Activated CD8-positive, alpha-beta memory T cell treated with anti-CD3 and anti-CD28 coated beads for 36 hours (primary cell): ENCODE data around the gene KRTAP4-2. TPM values are rescaled to one million over a fixed set of nuclear protein-coding genes. Genes with fewer than 3 reads are reported as not detected.
"Not testable (repeated sequence)": the region's sequence is repeated elsewhere in the genome, so short reads cannot be mapped to it uniquely, and the experiment has no call there.

Experiments used
- CTCF ChIA-PET: fragments of 350-600 bp; sonication (Branson Sonifier 250); formaldehyde crosslinking; loops from one replicate; lab custom pipeline; 2021; ENCODE audit warnings: antibody characterized with exemption; lab: Charles Lee
- POLR2A ChIA-PET: fragments of 350-600 bp; sonication (Branson Sonifier 250); formaldehyde crosslinking; loops from one replicate; lab custom pipeline; 2021; ENCODE audit warnings: antibody characterized with exemption; lab: Charles Lee
- total RNA-seq, 2 experiments: library from RNA; stranded (reverse); gene quantifications; one replicate each; pipeline ENCODE4 v1.2.3, GENCODE V29; 2021

KRTAP4-2 gene
- not detected for total RNA-seq

DNA sequence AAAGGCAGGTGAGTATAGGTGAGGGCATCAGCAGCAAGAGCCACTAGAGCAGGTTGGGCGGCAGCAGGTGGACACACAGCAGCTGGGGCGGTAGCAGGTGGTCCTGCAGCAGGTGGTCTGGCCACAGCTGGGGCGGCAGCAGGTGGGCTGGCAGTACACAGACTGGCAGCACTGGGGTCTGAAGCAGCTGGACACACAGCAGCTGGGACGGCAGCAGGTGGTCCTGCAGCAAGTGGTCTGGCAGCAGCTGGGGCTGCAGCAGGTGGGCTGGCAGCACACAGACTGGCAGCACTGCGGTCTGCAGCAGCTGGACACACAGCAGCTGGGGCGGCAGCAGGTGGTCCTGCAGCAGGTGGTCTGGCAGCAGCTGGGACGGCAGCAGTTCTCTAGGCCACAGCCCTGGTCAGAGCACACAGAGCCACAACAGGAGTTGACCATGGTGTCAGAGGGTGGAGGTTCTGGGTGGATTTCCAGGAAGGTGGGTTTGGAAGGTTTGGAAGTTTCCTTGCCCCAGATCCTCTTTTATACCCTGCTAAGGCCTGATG, at the start of gene KRTAP4-2:
TSS of gene KRTAP4-2 (minus strand) at position 495 of the 545 bp plus-strand sequence. CDS start at position 438, 57 bp downstream.
- ChIA-PET CTCF (no interaction called here), POLR2A (no interaction called here)

- POLR2A ChIA-PET, CTCF ChIA-PET: not testable (repeated sequence)
Measured at GRCh38 chr17:41226598-41227095, 48.6 kb upstream of the KRTAP4-2 start, which contains the start of gene KRTAP9-2. Gene KRTAP9-2 (plus strand): TSS chr17:41226648. CDS start chr17:41226655, 7 bp downstream.

DNA sequence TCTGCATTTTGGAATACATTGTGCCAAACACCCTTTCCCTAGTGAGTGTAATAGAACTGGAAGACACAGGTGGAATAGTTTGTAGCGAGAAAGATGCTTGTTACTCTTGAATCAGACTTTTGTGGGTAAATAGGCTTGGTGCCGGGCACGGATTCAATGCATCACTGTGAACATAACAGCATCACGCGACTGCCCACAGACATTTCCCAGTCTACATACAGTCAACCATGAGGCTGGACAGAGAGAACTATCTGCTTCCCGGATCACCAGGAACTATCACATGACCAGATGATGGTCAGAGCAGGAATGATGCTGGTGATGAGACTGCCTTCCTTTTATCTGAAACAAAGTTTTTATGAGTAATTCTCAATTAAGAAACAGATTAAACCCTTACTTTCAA, 48.0 kb upstream of the KRTAP4-2 start:
- CTCF ChIA-PET, result no interaction called here
- POLR2A ChIA-PET, result no interaction called here

DNA sequence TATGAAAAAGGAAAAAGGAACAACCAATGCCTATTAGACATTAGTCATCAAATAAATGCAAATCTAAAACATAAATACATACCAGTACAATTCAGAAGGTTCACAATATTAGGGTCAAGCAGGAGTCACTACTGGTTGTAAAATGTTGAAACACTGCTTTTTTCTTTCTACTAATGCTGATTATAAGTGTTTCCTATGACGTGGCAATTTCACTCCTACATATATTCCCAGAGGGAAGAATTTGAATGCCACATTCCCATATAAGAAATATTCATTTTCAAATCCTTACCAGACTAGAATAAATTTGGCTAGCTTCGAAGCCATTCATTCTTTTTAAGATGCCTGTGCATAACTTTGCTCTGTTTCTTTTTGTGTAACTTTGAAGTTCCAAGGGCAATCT, 45.8 kb upstream of the KRTAP4-2 start:
- POLR2A ChIA-PET, result no interaction called here
- CTCF ChIA-PET, result no interaction called here

- POLR2A ChIA-PET, result no interaction called here
- CTCF ChIA-PET, result no interaction called here
Measured at GRCh38 chr17:41215681-41216080, 37.7 kb upstream of the KRTAP4-2 start.

DNA sequence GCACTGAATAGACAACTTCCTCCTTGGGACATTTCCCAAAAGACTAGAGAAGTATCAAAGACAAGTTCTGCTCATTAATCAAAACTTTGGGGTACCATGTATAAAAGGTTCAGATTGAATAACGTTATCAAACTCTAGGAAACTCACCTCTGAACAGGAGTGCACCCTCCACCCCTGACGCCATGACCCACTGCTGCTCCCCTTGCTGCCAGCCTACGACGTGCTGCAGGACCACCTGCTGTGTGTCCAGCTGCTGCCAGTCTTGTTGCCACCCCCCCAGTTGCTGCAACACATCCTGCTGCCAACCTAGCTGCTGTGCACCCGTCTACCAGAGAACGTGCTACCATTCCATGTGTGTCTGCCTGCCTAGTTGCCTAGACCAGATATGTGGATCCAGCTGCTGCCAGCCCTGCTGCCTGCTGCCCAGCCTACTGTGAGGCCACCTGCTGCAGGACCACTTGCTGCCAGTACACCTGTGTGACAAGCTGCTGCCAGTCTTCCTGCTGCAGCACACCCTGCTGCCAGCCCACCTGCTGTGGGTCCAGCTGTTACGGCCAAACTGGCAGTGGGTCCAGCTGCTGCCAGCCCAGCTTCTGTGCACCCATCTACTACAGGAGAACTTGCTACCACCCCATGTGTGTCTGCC, 34.6 kb upstream of the KRTAP4-2 start:
- POLR2A ChIA-PET, result no interaction called here
- CTCF ChIA-PET, result no interaction called here

DNA sequence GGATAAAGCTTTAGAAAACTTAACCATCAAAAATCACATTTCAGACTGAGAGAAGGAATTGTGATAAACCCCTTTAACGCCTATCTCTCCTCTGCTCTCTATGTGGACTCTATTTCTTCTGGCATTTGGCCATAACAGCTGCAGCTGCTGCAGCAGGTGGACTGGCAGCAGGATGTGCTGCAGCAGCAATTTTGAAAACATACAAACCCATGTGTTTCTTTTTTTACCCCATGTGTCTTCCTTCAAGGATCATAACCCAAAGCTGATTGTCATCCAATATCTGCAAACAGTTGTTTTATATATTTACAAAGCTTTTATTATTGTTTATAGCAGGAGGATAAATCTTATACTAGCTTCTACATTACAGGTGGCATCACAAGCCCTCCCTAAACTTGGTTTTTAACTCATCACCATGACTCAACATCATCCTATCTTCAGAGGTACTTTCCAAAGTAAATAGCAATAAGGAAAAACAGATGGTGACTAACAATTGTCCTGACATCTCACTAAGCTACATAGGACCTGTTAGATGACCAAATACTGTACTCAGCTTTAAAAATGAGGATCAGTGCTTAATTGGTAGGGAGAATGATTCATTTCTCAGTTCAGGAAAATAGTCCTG, 33.9 kb upstream of the KRTAP4-2 start:
- ChIA-PET CTCF (interaction anchor here (0.9 kb wide), 2 partner anchors 10 to 110 kb away, joined by 3 to 4 read pairs; no protein-coding TSS in a partner anchor), POLR2A (no interaction called here)

- POLR2A ChIA-PET, result no interaction called here
- CTCF ChIA-PET, result no interaction called here
Measured at GRCh38 chr17:41199421-41200078, 21.5 kb upstream of the KRTAP4-2 start.

DNA sequence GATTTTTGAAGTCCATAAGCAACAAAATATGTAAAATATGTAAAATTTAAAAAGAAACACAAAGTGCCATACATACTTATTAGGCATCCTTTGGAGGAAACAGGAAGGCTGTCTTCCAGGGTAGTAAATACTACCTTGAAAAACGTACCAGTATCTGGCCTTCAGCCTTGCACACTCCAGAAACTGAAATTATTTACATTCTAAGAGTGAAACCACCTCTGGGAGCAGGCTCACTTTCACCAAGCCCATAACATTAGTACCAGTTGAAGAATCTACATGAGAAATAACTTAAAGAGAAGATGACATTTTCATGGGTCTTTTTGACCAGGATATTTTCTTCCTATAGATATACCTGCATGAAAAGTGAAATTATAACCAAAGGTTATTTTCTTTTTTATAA, 18.0 kb upstream of the KRTAP4-2 start:
- CTCF ChIA-PET, result no interaction called here
- POLR2A ChIA-PET, result no interaction called here

- POLR2A ChIA-PET, result no interaction called here
- CTCF ChIA-PET, result no interaction called here
Measured at GRCh38 chr17:41190328-41190727, 12.3 kb upstream of the KRTAP4-2 start.

GRCh38 chr17:41189837-41190318, 11.9 kb upstream of the KRTAP4-2 start, which contains the start of gene KRTAP9-1:
Gene KRTAP9-1 (plus strand): TSS chr17:41189887. CDS start chr17:41189887, 0 bp downstream.
- CTCF ChIA-PET, result not testable (repeated sequence)

DNA sequence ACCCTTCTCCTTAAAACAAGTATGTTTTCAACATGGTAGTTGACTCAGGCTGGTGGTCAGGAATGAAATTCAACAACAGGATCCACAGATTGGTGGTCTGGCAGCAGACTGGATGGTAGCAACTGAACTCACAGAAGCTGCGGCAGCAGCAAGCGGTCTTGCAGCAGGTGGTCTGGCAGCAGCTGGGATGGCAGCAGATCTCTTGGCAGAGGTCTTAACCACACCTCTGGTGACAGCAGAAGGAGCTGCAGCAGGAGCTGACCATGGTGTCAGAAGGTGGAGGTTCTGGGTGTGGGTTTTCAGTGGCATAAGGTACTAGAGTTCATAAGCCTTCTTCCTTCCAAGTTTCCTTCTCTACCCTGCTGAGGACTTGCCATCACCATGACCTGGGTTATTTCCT, 8.9 kb upstream of the KRTAP4-2 start:
- ChIA-PET CTCF (no interaction called here), POLR2A (no interaction called here)

More at GRCh38 chr17:41189837-41190318, 11.9 kb upstream of the KRTAP4-2 start, which contains the start of gene KRTAP9-1:
- POLR2A ChIA-PET, result not testable (repeated sequence)

DNA sequence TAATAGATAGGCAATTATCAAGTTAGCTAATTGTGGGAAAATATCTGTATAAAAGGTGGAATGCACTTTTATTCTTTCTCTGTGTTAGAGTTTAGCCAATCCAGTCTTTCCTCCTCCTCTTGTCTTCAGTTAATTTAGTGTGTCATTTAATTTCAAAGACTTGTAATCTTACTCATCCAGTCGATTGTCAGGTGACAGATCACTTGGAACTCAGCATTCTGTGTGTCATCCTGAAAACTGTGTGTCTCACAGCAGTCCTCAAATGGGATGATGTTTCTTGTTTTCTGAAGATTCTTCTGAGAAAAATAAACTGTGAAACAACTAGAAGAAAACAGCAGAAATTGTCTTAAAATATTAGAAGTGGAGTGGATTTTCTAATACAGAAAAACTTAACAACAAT, 7.0 kb upstream of the KRTAP4-2 start:
- POLR2A ChIA-PET, result no interaction called here
- CTCF ChIA-PET, result no interaction called here

GRCh38 chr17:41184480-41184961, 6.5 kb upstream of the KRTAP4-2 start, which contains the start of gene KRTAP4-1:
Gene KRTAP4-1 (minus strand): TSS chr17:41184911. CDS start chr17:41184854, 57 bp downstream.
- ChIA-PET CTCF (no interaction called here), POLR2A (no interaction called here)

DNA sequence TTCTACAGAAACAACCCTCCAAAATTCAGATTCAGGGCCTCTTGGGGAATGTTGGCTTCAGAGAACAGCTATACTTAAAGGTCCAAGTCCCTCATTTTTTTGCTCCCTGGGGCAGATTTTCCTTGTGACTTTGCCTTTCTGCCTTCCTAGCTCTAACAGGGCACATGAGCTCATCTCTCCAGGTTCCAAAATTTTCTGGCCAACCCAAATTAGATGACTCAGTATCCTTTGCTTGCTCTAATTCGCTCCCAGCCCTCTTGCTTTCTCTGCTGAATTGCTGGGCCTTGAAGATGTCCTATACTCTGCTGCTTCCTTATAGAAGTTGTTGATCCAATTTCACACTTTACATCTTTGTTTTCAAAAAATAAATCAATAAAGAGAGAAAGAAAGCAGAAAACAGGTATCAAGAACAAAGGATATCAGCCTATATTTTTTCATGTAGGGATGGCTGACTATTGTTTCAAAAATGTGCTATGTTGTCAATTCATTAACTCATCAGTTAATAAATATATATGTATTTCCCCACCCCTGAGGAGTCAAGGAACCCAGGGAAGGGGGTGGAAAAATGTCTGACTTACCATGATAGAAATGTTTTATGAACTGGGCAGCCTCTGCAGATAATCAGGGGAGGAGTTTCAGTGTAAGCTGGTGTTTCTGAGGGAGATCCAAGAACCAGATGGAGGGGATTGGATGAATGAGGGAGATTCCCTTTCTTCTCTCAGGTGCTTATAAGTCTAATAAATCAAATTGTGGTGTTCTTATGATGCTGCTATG, 1.0 kb upstream of the KRTAP4-2 start:
- CTCF ChIA-PET, result interaction anchor here (0.6 kb wide), 1 partner anchor 143 kb away, joined by 3 read pairs; no protein-coding TSS in a partner anchor
- POLR2A ChIA-PET, result no interaction called here

DNA sequence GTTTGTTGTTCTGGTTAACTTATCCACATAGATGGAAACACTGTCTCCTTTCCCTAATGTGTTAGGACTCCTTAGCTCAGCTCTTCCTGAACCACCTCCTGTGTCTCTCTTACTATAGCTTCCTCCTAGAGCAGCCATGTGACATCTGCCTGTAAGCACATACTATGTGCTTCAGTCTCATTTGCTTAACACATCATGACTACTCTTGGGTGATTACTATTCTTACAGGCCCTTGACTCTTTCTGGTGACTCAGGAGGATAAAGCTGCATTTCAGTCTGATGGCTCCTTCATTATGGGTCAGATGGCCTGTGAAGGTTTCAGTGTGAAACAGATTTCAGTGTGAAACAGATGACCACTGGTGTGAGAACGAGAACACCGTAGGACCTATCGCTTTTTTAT, 320 bp upstream of the KRTAP4-2 start:
- ChIA-PET POLR2A (no interaction called here), CTCF (no interaction called here)

DNA sequence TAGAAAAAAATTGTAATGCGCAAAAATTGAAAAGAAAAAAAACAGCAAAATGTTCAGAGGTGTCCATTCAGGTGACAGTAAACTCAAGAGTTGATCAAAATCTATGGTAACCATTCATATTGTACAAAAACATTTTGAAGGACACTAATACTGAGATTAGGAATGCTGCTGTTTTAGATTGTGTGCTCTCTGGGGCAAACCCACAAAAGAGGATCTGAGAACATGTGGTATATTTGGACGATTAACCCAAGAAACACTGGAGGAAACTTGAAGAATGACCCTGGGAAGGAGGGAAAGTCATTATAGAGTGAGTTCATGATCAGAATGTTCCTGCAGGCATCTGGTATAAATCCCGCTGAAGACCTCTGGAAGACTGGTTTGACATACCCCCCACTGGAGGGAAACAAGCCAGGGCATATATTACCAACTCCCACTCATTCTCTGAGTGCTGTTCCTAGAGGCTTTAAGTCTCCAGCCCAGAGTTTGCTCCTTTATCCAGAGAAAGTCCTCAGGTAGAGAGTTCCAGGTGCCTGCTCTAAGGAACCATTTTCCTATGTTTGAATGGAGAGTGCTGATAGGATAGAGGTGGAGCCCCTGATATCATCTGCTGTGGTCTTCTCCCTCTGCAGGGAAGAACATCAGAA, 1.2 kb downstream of the KRTAP4-2 start:
- POLR2A ChIA-PET, result no interaction called here
- CTCF ChIA-PET, result no interaction called here

DNA sequence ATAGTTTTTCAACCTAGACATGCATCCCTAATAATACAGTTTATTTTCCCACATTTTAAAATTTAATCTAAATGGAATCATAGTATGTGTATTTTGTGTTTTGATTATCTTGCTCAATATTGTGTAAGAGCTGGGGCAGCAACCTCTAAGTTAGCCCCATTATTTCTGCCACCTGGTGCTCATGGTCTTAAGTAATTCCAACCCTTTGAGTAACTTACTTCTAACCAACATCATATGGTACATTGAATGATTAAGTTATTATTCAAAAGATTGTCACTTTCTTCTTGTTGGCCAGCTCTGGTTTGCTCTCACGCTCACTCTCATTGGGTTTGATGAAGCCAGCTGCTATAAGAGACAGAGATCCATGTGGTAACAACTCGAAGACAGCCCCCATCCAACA, 6.1 kb downstream of the KRTAP4-2 start:
- ChIA-PET POLR2A (no interaction called here), CTCF (no interaction called here)
